Stimulated activated naive CD4-positive, alpha-beta T cell (primary cell): ENCODE results near the gene TM6SF1.
"Not testable (repeated sequence)": the region's sequence is repeated elsewhere in the genome, so short reads cannot be mapped to it uniquely, and the experiment has no call there.

Experiments
- DNase-seq, 6 experiments: peaks; one replicate each; lab custom pipeline; 2025; lab: John Stamatoyannopoulos, UW

The TM6SF1 gene

DNA sequence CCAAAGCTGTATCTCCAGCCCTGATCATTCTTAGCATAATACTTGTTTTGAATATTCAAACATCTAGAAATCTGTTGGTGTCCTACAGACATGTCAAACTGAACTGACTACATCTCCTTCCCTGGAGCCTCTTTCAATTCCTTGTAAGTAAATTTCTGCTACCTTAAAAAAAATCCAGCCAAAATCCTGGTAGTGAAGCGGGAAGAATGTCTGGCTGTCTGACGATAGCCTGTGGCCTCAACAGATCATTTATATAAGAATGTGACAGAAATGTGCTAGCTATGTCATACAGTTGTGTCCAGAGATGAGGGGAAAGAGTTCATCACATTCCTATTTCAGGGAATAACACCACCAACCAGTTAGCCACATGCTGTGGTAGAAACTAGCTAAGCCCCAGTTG lies 18.6 kb upstream of the TM6SF1 start:
- no peak for DNase-seq

DNA sequence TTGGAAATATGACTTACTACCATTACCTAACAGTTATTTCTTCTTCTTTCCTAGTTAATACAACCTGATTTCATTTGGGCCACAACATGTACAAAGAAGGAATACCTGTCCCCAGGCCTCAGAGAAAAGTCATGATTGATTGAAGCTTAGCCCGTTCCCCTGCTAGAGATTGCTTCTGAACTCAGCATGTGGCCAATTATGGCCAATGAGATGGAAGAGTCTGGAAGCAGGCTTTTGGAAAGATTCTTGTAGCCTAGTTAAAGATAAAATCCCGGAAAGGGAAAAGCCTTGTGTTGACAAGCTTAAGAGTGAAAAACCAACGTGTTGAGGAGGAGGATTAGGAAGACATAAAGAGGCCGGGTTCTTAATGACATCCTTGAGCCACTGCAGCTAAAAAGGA lies 17.0 kb upstream of the TM6SF1 start:
- DNase-seq = no peak

DNA sequence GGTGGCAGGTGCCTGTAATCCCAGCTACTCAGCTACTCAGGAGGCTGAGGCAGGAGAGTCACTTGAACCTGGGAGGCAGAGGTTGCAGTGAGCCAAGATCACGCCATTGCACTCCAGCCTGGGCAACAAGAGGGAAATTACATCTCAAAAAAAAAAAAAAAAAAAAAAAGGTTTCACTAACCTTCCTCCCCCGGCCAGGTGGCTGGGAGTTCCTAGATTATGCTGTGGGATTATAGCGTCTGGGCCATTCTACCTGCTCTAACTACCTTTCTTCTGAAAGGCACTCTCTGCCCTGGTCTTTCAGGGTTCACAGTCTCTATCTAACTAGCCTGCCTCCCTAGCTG lies 15.5 kb upstream of the TM6SF1 start:
- not testable (repeated sequence) for DNase-seq

DNA sequence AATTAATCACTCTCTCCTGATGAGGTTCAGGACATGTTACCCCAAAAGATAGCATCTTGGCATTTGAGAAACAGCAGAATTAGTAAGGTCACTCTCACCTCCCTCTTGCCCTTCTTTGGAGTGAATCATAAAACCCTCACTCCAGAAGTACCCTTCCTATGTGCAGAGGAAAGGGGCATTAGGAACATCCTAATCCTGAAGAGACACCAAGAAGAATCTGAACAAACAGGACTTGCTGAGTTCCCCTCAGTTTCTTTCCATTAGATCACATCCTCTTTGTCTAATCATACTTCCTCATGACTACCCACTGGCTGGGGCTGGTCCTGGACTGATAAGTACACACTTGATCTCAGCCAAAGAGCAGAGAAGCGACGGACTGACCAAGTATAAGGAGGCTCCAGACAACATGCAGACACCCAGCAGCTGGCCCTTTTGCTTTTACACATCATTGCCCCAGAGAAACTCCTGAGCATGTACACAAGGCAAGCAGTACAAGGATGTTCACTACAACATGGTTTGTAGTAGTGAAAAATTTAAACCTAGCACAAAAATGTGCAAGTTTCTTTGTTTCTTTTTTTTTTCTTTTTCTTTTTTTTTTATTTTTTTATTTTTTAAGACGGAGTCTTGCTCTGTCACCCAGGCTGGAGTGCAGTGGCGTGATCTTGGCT lies 15.0 kb upstream of the TM6SF1 start:
- no peak for DNase-seq

DNA sequence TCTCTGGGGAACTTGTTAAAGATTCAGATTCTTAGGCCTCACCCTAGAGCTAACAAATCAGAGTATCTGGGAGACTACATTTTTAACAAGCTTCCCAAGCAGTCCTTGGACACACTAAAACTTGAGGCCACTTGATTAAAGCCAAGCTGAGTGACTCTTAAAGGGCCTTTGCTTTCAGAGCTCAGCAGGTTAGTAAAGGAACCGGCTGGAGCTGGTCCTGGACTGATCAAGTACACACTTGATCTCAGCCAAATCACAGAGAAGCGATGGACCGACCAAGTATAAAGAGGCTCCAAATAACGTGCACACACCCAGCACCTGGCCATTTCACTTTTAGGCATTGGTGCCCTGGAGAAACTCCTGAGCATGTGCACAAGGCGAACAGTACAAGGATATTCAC lies 12.9 kb upstream of the TM6SF1 start:
- no peak for DNase-seq

DNA sequence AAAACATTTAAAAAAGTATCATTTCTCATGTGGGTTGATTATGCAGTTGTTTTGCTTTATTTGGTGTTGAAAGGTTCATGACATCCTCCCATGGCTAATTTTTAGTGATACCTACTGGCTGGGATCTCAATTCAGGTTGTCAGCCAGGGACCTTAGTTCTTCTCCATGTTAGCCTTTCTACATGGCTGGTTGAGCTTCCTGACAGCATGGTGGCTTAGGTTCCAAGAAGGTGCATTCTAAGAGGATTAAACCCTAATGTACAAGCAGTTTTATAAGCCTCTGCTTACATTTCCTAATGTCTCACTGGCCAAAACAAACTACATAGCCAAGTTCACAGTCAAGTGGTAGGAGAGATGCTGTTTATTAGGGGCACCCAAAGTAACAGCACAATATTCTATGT lies 9.4 kb upstream of the TM6SF1 start:
- DNase-seq = no peak

DNA sequence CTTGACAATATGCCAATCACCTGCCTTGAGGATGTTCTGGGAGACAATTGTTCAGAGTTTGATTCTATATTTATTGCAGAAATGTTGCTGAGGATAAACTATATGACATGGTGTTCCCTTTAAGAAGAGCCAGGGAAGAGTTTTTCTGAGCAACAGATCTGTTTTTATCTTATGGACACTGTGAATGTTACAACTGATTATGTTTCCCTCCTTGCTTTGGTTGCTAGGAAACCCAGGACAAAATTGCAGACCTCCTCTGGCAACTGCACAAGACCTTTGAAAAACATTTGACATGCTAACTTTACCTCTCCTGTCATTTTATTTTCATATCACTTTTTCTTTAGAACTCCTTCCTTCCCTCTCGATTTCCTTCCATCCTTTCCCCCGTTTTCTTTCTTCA lies 8.2 kb upstream of the TM6SF1 start:
- no peak for DNase-seq

DNA sequence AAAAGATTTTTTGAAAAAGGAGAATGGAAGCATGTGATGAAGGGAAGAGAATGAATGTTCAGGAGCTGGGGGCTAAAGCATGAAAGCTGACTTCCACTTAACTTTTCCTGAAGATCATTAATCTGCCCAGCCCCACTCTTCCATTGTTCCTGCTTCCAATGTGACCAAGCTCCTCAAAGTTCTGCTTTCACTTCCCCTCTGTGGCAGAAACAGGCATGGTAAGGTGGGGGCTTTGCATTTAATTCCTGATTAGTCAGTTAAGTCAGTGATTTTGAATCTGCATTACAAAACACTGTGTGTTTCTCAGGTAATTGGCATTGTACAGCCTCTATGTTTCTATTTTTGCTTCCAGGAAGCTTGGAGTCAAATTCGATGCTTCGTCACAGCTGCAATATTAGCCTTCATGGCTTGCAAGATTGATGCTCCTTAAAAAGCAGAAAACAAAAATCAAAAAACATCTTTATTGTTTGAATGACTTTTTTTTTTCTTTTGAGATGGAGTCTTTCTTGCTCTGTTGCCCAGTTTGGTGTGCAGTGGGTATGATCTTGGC lies 7.3 kb upstream of the TM6SF1 start:
- no peak for DNase-seq

DNA sequence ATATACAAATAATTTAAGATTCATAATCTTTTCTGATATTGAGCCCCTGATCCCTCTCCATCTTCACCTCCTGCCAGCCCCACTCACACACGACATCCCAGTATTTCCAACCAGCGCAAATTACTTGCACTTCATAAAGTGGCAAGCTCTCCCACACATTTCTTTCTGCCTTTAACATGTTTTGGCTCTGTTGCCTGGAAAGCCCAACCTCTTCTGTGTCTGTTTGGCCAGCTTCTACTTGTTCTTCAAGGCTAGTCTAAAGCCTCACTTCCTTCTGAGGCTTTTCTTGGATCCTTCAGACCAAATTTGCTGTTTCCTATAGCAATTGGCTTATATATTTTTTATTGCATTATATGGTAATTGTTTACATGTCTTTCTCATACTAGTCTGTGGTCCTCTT lies 5.1 kb upstream of the TM6SF1 start:
- DNase-seq = no peak

DNA sequence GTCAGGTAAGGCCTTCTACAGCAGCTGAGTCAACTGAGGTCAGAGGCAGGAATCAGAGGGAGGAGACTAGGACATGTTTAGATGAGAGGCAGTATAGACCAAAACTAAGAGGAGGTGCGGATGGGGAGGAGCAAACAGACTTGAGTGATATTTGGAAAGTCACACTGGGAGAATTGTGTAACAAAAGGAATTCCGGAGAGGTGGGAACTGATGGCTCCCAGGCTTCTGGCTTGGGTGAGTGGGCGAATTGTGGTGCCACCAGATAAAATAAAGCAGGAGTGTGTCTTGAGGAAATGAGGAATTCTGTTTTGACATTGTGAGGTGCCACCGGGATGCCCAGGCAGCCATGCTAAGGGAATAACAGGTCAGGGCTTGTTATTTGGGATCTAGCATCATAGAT lies 3.3 kb upstream of the TM6SF1 start:
- no peak for DNase-seq

DNA sequence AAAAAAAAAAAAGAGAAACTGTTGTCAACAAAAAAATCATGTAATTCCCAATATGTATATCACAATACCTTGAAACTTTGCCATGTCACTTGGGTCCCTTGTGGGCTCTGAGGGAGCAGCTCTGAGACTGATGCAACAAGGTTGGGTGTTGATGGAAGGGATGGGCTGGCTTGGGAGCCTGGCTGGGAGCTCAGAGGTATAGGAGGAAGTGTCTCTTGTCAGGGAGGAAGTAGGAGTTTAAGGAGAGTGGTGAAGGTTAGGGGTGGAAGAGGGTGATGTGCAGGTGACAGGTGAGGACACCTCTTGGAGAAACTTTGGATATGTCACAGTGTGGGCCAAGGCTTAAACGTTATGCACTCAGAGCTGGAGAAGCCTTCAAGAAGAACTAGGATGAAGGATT lies 2.0 kb upstream of the TM6SF1 start:
- DNase-seq = no peak

DNA sequence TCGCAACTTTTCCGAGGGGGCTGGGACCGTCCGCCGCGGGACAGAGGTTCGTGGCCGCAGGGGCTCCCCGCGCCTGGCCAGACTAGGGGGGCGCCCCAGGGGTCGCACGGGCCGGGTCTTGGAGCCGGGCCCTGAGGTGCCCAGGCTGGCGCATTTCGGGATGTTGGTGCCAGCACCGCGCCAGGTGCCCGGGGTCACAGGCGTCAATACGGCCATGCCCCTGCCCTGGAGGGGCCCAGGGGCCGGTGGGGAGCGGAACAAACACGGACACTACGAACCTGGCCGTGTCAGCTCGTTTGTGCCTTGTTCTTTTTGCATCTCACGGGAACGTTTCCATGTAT lies 366 bp downstream of the TM6SF1 start:
- DNase-seq = no peak

DNA sequence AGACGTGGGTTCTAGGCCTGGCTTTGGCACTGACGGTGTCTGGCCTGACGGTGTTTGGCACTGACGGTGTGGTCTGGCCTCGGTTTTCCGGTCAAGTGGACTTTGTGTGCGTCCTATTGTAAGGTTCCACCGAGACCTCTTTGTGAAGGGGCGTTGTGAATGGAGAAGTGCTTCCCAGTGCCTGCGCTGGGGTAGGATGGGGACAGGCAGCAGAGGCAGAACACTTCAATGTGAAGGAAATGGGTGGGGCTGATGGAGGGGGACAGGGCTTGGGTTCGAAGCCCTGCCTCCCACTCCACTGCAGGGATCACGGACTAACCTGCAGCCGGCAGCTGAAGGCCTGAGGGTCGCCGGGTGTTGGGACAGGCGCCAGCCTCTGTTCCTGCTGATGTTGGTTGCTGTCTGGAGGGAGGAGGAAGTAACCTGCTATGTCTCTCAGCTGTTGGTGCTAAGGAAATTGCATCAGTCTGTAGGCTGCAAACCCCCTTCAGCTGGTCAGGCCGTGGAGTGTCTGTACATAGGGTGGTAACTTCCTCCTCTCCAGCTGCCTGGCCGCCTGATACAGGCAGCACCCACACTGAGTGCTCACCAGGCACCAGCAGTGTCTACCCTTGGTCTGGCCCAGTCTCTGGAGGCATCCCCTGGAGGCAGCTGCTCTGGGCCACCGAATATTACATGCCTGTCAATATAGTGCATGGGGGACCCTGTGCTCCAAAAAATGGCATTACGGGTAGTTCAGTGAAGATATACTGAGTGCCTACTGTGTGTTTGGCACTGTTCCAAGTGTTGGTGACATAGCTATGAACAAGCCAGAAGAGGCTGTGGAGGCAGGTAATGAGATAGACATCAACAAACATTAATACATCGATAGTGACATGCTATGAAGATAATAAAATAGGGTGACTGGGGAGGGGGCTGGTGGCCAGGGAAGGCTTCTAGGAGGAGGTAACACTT lies 1.1 kb downstream of the TM6SF1 start:
- DNase-seq = peak in 1 of 6 experiments; percentile 3

DNA sequence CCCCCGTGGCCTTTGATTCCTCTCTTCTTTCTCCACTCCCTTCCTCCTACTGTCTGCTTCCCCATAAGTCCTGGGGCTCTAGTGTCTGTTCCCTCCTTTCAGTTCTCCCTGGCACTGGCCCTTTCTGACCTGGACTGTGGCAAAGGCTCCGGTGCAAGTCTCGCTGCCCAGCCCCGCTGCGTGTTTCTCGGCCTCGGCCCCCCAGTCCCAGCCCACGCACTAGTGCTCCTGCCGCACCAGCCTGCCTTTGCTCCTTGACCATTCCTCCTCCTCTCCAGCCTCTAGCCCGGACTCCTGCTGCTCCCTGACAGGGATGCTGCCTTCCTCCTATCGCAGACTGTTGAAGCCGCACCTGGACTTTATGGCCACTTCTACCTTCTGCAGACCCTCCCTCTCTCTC lies 2.1 kb downstream of the TM6SF1 start:
- DNase-seq = no peak

DNA sequence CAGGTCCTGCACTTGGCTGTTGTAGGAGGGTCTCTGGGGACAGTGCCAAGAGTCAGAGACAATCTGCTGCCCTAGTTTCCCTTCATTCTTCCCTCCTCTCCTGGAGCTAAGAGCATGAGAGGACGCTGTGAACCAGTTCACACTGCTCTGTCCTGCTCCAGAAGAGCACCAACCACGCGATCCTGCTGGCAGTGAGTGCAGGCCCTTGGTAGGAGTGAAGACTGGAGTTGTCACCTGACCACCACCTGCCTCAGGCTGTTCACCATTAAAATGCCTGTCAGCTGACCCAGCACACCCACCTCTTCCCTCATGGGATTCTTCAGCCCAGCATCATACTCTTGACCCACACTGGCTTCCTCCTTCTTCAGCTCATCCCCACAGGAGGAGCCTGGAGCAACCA lies 2.9 kb downstream of the TM6SF1 start:
- DNase-seq = no peak

DNA sequence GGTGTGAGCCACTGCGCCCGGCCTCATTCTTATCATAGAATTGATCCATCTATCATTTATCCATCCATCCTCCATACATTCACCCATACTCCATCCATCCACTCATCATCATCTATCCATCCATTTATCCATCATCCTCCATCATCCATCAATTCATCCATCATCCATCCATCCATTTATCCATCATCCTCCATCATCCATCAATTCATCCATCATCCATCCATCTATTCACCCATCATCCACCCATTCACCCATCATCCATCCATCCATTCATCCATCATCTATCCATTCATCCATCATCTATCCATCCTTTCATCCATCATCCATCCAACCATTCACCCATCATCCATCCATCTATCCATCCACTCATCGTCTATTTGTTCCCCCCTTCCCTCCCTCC lies 3.7 kb downstream of the TM6SF1 start:
- no peak for DNase-seq

DNA sequence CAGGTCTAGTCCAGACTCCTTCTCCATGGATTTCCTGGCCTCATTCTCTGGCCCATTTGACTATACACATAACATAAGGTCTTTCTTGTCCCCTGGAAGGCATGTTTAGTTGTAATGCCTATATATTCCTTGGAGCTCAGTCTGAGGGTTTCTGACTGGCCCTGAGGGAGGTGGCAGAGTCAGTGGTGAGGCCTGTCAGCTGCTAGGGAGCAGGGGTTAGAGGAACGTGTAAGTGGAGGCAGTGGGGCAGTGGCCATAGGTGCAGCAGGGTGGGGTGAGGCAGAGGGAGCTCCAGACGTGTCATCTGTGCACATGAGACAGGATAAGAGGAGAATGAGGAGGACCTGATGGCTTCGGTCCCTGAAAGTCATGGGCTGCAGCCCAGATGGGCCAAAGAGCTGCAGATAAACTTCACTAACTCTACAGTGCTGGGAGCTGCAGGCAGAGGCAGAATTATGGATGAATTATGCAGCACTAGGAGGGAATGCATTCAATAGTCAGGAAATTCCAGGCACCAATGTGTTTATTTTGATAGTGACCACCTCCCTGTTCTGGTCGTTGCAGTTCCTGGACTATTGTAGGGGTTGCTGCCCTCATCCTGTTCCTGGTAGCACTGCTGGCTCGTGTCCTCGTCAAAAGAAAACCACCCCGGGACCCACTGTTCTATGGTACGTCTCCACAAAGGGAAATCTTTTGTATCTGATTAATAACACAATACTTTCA lies 4.9 kb downstream of the TM6SF1 start:
- DNase-seq = no peak

DNA sequence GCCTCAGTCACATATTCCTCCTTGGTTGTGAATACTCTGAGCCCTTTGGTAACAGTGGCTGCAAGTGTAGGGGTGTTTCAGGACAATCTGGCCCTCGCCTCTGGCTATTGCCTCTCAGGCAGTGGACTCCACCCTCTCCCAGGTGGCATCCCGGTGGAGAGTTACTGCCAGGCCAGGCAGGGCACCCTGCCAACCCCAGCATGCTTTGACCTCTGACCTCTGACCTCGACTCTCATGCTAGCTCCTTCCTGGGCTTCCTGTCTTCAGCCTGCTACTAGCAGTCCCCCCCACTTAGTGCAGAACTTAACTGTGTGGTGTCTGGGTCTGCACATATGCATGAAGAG lies 5.5 kb downstream of the TM6SF1 start:
- no peak for DNase-seq

DNA sequence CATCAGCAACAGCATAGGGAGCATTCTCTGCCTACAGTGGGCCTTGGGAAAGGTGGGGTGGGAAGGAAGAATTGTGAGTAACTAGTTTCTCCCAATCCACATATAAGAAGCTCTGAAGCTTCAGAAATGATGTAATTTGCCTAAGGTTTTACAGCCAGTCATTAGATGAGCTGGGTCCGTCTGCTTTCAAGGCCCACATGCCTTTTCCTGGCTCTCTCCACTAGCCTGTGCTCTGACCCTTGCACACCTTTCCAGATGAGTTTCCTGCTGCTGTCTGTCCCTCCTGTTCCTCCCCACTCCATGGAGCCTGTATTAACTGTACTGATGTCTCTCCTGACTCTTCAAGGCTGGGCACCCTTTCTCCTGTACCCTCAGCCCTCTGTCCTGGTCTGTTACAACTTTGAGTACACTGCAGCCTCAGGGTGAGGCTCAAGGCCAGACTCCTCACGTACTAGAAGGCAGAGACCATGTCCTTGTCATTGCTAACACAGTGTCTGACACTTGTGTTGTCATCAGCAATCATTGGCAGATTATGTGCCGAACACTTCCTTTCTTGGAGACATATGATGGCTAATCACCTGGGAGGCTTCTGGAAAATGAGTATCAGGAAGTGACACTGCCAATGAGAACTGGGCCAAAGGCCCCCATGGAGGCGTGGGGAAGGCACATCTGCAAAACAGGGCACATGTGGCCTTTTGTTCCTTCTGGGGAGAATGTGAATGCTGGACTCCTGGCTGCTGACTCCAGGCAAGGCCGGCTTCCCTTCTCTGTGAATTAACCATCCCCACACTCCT lies 6.6 kb downstream of the TM6SF1 start:
- no peak for DNase-seq

DNA sequence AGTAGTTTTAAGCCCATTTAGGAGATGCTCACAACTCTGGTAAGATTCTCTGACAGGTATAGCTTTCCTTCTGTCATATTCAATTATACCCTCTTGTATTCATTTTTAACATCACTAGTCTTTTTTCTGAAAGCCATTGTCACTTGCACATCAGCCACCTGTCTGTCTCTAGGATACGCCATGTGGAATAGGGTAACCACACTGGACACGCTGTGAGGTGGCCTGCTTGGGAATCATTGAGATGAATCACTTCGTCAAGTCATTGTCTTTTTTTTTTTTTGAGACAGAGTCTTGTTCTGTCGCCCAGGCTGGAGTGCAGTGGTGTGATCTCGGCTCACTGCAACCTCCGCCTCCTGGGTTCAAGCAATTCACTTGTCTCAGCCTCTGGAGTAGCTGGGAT lies 7.4 kb downstream of the TM6SF1 start:
- no peak for DNase-seq

DNA sequence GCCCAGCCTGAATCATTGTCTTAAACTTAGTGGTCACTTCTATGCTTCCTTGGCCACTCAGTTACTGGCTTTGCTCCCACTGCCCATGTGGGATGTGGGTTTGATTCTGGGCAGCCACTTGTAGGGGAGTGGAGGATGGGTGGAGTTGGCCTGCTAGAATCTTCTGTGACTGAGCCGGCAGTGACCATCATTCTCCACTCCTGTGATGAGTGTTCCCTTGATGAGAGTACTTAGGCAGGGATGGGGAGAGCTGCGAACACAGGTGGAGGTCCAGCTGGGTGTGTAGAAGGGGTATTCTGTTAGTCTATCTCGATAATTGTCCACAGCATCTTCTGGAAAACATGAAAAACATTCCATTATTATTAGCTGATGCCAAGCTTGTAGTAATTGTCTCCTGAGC lies 8.0 kb downstream of the TM6SF1 start:
- no peak for DNase-seq
